Effector memory CD4-positive, alpha-beta T cell (primary cell): ENCODE measurements around the gene TRMU.

Source experiments
- DNase-seq, 3 donors: peaks; one replicate each; pipeline ENCODE4 v3.0.0-alpha.2; 2020
- H3K27ac ChIP-seq: 2 replicates; pipeline ENCODE4 v1.7.0; 2013; ENCODE audit warnings: mild to moderate bottlenecking, low read length, moderate library complexity; ENCODE audit not compliant: insufficient read depth, poor library complexity, severe bottlenecking
- H3K27me3 ChIP-seq: replicated peaks from 2 replicates; pipeline ENCODE4 v1.7.0; 2013; ENCODE audit warnings: mild to moderate bottlenecking, low read length; ENCODE audit not compliant: insufficient read depth, control insufficient read depth, poor library complexity, severe bottlenecking
- H3K36me3 ChIP-seq: 2 replicates; pipeline ENCODE4 v1.7.0; 2013; ENCODE audit warnings: mild to moderate bottlenecking, low read length, moderate library complexity; ENCODE audit not compliant: control insufficient read depth, insufficient read depth
- H3K4me1 ChIP-seq: 2 replicates; pipeline ENCODE4 v1.7.0; 2013; ENCODE audit warnings: low read length, mild to moderate bottlenecking; ENCODE audit not compliant: control insufficient read depth, insufficient read depth, poor library complexity, severe bottlenecking
- H3K4me3 ChIP-seq: 2 replicates; pipeline ENCODE4 v1.7.0; 2013; ENCODE audit warnings: low read length, low read depth, mild to moderate bottlenecking; ENCODE audit not compliant: insufficient read depth, poor library complexity, severe bottlenecking
- H3K9me3 ChIP-seq: 2 replicates; pipeline ENCODE4 v1.7.0; 2013; ENCODE audit warnings: mild to moderate bottlenecking, low read length, moderate library complexity; ENCODE audit not compliant: control insufficient read depth

TRMU gene

GRCh38 chr22:46406349-46406748 is 70.8 kb downstream of the TRMU start:
- H3K27ac ChIP-seq: no peak overlapping the region
- no peak overlapping the region for H3K4me3 ChIP-seq
- no peaks in the 10 kb centered on the region for H3K36me3 ChIP-seq
- H3K4me1 ChIP-seq: no peaks in the 10 kb centered on the region
- no peaks in the 10 kb centered on the region for H3K9me3 ChIP-seq
- H3K27me3 ChIP-seq: no peaks in the 10 kb centered on the region
- DNase-seq: no peak

GRCh38 chr22:46406791-46407190 is 71.3 kb downstream of the TRMU start:
- no peaks in the 10 kb centered on the region for H3K36me3 ChIP-seq
- no peak overlapping the region for H3K4me3 ChIP-seq
- H3K9me3 ChIP-seq: no peaks in the 10 kb centered on the region
- no peaks in the 10 kb centered on the region for H3K4me1 ChIP-seq
- no peak for DNase-seq
- no peak overlapping the region for H3K27ac ChIP-seq
- no peaks in the 10 kb centered on the region for H3K27me3 ChIP-seq
